T-helper 1 cell (primary cell): ENCODE measurements around the gene XIRP1.

Experiments used
- DNase-seq, 5 donors: peaks; one replicate each; pipeline ENCODE4 v3.0.0-alpha.2; 2012 to 2020

Gene XIRP1

GRCh38 chr3:39143051-39143885 lies 49.1 kb downstream of the XIRP1 start:
- no peak for DNase-seq

GRCh38 chr3:39142067-39142466 lies 50.3 kb downstream of the XIRP1 start:
- DNase-seq = no peak

GRCh38 chr3:39141171-39141995 lies 51.0 kb downstream of the XIRP1 start:
- no peak for DNase-seq

- DNase-seq = no peak
Measured at GRCh38 chr3:39140341-39140971, 51.9 kb downstream of the XIRP1 start.

- no peak for DNase-seq
Measured at GRCh38 chr3:39139442-39139841, 53.0 kb downstream of the XIRP1 start.

GRCh38 chr3:39138804-39139415 lies 53.5 kb downstream of the XIRP1 start:
- DNase-seq = no peak

GRCh38 chr3:39137991-39138803 lies 54.2 kb downstream of the XIRP1 start:
- no peak for DNase-seq

- DNase-seq = no peak
Measured at GRCh38 chr3:39137435-39137936, 54.9 kb downstream of the XIRP1 start.

- DNase-seq = no peak
Measured at GRCh38 chr3:39136533-39137434, 55.6 kb downstream of the XIRP1 start.

GRCh38 chr3:39135170-39135805 lies 57.1 kb downstream of the XIRP1 start:
- no peak for DNase-seq

GRCh38 chr3:39134305-39134704 lies 58.1 kb downstream of the XIRP1 start:
- no peak for DNase-seq

GRCh38 chr3:39133822-39134221 lies 58.6 kb downstream of the XIRP1 start:
- no peak for DNase-seq
